Effector CD8-positive, alpha-beta T cell (primary cell): Measurements from ENCODE around the gene ELP5.
"Not testable (repeated sequence)": the region's sequence is repeated elsewhere in the genome, so short reads cannot be mapped to it uniquely, and the experiment has no call there.

Experiments
- DNase-seq: peaks from one replicate; lab custom pipeline; 2025; lab: John Stamatoyannopoulos, UW

The ELP5 gene

GRCh38 chr17:7236808-7237207 is 15.2 kb upstream of the ELP5 start:
- no peak for DNase-seq

GRCh38 chr17:7237266-7237760 is 14.7 kb upstream of the ELP5 start:
- DNase-seq = no peak

GRCh38 chr17:7237761-7238419 is 14.1 kb upstream of the ELP5 start:
- DNase-seq = peak; percentile 76

GRCh38 chr17:7238420-7239090 is 13.5 kb upstream of the ELP5 start:
- no peak for DNase-seq

GRCh38 chr17:7239091-7240027 is 12.7 kb upstream of the ELP5 start, which contains the start of gene PHF23:
PHF23 (minus strand) TSS chr17:7239457; CDS start chr17:7239279, 178 bp downstream.
- DNase-seq = peak; percentile 93

- DNase-seq = no peak
Measured at GRCh38 chr17:7240375-7240774, 11.6 kb upstream of the ELP5 start.

- DNase-seq = no peak
Measured at GRCh38 chr17:7241090-7241733, 10.8 kb upstream of the ELP5 start.

- DNase-seq = peak; percentile 88
Measured at GRCh38 chr17:7241783-7242716, 10.0 kb upstream of the ELP5 start, which contains the start of gene GABARAP. GABARAP (minus strand) TSS chr17:7242449; CDS start chr17:7242330, 119 bp downstream.

- DNase-seq = peak; percentile 93
Measured at GRCh38 chr17:7242717-7243452, 9.1 kb upstream of the ELP5 start.

GRCh38 chr17:7243453-7243729 is 8.6 kb upstream of the ELP5 start:
- DNase-seq = no peak

- not testable (repeated sequence) for DNase-seq
Measured at GRCh38 chr17:7243838-7244237, 8.2 kb upstream of the ELP5 start.

- no peak for DNase-seq
Measured at GRCh38 chr17:7246779-7247178, 5.2 kb upstream of the ELP5 start.

- DNase-seq = no peak
Measured at GRCh38 chr17:7248796-7249195, 3.2 kb upstream of the ELP5 start.

GRCh38 chr17:7249214-7249613 is 2.8 kb upstream of the ELP5 start:
- no peak for DNase-seq

- DNase-seq = no peak
Measured at GRCh38 chr17:7249830-7250229, 2.2 kb upstream of the ELP5 start.

GRCh38 chr17:7250695-7251627 is 1.1 kb upstream of the ELP5 start:
- DNase-seq = no peak

GRCh38 chr17:7251661-7252175 is 297 bp upstream of the ELP5 start, which contains the start of gene CTDNEP1:
CTDNEP1 (minus strand) TSS chr17:7251734; CDS start chr17:7251296, 438 bp downstream.
- peak; percentile 99 for DNase-seq

GRCh38 chr17:7253082-7253481 is 1.1 kb downstream of the ELP5 start:
- DNase-seq = no peak

- no peak for DNase-seq
Measured at GRCh38 chr17:7254511-7254910, 2.5 kb downstream of the ELP5 start.
